Amygdala (tissue), 56 donors: ENCODE results near the gene DUSP7.
A peak's percentile ranks its signal among the peaks of the same experiment; 100 is the strongest.

ENCODE experiments used
- DNase-seq, 56 donors: peaks; one replicate each; lab custom pipeline; 2025; lab: John Stamatoyannopoulos, UW

Gene DUSP7, protein sequence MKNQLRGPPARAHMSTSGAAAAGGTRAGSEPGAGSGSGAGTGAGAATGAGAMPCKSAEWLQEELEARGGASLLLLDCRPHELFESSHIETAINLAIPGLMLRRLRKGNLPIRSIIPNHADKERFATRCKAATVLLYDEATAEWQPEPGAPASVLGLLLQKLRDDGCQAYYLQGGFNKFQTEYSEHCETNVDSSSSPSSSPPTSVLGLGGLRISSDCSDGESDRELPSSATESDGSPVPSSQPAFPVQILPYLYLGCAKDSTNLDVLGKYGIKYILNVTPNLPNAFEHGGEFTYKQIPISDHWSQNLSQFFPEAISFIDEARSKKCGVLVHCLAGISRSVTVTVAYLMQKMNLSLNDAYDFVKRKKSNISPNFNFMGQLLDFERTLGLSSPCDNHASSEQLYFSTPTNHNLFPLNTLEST

DNA sequence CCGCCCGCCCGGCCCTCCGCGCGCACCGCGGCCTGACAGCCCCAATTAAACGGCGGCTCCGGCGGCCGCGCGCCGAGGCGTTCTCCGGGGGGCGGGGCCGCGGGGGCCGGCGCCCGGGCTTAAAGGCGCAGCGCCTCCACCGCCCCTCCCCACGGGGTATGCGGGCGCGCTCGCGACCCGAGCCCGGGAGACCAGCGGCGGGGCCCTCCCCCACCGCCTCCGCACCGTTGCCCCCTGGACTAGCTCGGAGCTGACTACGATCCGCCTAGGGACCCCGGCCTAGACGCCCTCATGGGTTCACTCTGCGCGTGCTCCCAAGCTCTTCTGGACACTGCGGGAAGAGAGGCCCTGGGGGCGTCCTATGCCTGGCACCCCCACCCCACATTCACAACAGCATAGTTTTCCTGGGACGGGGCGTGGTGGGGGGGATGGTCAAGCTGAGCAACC lies at the start of gene DUSP7:
Gene DUSP7, minus strand, starts transcription at position 51 of the 447 bp plus-strand sequence. CDS start 205 bp downstream, outside the sequence.
- DNase-seq: peak in 38 of 56 donors; percentile 46 to 83 (median 68)

DNA sequence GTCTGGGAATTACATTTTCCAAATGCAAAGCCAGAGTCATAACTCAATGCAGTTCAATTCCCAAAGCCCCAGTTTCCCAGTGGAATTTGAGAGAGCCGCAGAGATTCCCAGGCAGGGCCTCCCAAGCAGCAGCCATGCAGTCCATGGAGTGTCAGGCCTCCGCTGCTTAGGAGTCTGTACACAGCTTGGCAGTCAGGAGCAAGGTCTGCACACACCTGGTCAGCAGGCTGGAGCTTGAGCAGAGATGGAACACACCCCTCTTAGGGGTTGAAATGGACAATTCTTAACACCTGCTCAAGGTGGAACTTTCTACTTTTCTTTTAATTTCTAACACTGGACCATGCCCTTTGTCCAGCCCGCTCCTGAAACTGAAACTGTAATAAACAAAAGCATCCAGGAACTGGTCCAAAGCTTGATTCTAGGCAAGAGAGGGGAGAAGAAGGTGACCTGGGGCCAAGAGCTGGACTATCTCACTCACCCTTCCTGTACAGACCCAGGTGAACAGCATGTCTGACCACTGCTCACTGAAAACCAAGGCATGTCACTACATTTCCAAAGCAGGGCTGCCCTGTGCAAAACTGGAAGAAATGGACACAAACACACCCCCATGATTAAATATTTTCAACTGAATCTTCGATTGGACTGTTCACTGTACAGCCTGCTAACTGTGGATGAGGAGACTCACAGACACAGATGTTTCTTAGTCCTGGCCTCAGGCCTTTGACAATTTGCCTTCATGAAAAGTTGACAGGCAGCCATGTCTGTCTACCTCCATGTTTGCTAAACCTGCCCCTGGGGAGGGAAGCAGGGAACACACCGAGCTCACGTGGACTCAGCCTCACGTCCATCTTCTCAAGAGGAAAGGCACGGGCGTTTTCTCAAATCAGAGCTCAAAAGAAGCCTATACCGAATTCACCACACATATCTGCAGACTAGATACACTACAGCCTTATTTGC lies 48.6 kb upstream of the DUSP7 start:
- no peak for DNase-seq

DNA sequence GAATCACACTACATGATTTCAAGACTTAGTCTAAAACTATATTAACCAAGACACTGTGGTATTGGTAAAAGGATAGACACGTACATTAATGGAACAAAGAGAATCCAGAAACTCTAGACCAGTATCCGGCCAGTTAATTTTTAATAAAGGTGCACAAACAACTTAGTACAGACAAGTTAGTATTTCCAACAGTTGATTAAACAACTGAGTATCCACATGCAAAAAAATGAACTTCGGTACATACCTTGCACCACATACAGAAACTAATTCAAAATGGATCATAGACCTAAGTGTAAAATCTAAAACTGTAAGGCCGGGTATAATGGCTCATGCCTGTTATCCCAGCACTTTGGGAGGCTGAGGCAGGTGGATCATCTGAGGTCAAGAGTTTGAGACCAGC lies 46.6 kb upstream of the DUSP7 start:
- no peak for DNase-seq

DNA sequence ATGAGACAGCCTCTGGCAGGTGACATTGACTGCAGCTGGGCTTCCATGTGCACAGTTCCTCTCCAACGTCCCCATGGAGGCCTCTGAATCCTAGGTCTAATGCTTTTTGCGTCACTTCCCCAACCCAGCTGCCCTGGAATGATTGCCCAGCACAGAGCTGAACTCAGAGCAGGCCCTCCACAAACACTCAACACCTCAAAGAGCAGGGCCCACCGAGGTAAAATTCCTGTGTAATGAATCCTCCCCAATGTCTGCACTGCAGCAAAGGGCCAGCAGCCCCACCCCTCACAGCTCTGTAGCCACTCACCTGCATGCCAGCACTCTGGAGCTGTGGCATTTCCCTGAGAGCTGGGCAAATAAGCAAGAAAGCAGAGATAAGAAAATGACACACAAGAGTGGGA lies 42.6 kb upstream of the DUSP7 start:
- DNase-seq: no peak

DNA sequence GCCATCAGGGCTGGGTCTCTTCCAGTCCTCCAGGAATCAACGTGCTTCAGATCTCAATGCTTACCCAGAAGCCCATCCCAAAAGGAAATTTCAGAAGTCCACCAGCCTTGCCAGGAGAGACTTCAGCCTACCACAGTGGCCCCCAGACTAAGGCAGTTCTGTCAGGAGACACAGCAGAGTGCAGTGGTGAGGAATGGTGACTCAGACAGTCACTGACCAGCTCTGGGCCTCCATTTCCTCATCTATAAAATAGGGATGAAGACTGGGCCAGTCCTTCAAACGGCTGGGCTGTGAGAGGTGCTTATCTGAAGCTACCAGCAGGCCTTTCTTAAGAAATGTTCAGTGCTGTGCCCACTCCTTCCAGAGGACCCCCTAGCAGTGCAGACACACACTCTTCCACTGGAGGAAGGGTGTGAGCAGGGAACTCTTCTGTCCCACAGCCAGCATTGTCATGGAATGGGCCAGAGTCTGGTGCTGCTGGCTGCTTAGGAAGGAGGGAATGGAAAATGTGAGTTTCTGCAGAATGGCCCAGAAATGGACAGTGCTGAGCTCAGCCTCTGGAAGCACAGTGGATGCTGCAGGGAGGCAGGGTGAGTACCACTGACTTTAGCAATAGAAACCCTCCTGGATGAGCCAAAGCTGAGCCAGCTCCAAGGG lies 41.6 kb upstream of the DUSP7 start:
- DNase-seq: no peak

DNA sequence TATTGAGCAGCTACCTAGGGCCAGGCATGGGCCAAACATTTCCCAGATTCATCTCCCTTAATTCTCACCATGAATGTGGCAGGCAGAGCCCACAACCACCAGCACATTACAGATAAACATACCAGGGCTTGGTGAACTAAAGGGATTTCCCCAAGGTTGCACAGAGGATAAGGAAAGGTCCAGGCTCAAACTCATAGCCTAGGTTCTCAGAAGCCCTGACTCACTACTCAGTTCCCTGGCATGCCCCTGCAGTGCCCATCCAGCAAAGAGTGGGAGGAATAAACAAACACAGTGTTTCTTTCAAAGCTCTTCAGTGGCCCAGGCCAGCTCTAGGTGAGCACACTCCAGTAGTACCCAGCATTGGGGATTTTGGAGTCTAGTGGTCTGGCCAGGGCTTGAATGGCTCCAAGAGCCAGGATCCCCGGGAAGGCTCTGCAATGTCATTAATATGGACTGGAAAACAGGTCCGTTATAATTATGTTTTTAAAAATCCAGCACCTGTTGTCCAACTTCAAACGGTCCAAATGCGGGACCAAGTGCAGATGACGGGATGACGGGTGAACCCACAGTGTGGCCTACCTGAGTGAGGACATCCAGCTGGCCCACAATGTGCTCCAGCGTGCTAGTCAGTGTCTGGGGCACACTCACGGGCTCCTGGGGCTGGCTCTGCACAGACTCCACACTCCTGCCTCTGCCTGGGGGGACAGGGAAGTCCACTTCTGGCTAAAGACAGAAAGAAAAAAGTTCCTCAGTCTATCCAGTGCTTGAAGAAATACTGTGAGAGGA lies 39.8 kb upstream of the DUSP7 start:
- no peak for DNase-seq

DNA sequence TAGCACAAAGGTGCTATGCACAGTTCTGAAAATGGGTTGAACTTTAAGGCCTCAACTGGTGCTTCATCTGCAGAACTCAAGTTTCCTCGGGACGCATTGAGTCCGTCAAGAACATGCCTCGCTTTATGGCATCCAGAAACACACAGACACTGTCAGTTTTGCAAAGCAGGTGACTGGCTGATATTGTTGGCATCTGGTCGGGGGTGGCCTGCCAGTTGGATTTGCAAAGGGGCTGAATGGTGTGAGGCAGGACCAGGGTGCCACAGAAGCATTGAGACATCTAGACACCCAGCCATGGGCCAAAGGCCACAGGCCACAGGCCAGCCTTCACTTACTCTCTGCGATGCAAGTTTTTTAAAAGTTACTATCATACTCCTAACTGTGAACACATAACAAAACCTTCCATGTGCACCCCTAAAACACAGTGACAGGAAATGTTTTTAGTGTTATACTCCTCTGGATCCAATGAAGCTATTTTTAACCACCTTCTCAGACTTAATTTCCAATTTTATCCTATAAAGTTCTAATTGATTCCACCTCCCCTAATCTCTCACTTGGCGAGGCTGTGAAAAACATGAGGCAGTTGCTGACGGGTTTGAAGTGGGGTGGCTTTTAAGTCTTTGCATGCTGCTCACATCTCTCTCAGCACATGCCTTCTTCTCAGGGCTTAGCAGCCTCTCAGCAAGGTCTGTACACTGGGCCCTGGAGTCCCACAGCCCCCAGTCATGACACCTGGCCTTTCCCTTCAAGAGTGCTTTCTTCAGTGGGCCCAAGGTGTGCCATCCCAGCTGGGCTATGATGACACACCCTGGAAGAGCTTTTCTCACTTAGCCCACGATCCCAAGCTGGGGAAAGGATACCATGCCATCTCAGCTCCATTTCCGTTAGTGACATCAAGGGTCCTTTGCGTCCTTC lies 38.5 kb upstream of the DUSP7 start:
- DNase-seq: no peak

DNA sequence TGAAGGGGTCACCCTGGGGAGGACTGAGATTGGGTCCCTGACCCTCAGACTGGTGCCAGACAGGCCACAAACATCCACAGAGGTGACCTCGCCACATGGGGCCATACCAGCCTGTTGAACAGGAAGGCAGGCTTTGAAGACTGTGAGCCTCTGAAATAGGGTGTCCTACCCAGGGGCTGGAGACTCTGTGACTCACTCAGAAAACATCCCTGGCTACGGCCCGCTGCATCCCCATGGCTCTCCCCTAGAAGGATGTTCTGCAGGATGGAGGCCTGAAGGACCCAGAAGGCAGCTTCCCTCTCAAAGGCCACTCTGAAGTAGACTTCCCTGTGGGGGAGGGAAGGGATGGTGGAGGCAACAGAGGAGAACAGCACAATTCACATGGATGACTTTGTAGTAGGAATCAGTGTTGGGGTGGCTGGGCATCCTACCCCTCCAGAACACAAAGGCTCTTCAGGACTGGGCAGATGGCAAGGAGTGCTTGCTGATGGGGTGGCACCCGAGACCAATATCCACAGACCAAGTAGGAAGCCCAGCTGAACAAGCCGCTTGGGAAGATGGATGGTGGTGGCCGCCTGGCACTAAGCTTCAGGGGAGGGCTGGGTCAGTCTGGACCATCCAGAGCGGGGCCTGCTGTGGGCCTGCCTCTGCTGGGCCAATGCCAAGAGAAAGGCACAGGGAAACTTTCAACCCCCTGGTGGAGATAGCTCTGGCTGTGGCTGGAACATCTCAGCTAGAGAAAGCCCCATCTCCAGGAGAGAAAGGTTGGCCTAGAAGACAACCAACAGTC lies 37.6 kb upstream of the DUSP7 start:
- DNase-seq: no peak

DNA sequence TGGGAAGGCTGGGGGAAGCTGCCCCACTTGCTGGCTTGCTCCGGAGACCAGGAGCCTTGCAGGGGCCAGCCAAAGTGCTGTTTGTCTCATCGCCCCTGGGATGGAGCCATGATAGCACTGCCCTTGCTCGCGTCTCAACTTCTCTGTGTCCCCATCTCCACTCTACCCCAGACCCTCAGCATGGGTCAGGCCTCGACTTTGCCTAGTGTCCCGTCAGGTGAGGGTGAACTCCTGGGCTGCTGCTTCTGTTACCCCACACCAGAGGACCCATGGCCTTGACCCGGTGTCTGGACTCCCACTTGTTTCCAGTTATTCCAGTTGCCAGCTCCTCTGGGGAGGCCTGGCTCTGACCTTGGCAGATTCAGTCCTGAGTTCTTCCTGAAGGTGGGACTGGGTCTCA lies 36.5 kb upstream of the DUSP7 start:
- DNase-seq: no peak

DNA sequence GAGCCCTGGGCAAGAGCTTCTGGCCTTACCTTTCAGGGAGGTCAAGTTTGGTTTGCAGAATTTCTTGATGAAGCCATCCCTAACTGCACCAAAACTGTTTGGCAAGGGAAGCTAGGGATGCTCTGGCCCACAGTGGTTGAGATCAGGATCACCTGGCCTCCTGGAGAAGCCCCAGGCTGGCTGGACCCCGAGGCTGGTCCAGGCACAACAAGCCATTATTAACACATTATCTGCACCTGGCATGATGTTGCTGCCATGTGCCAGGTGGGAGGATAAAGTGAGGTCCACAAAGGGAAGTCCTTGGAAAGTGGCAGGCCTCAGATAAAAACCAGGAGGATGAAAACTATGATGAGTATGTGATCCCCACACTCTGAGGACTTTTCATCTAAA lies 35.9 kb upstream of the DUSP7 start:
- DNase-seq: no peak

DNA sequence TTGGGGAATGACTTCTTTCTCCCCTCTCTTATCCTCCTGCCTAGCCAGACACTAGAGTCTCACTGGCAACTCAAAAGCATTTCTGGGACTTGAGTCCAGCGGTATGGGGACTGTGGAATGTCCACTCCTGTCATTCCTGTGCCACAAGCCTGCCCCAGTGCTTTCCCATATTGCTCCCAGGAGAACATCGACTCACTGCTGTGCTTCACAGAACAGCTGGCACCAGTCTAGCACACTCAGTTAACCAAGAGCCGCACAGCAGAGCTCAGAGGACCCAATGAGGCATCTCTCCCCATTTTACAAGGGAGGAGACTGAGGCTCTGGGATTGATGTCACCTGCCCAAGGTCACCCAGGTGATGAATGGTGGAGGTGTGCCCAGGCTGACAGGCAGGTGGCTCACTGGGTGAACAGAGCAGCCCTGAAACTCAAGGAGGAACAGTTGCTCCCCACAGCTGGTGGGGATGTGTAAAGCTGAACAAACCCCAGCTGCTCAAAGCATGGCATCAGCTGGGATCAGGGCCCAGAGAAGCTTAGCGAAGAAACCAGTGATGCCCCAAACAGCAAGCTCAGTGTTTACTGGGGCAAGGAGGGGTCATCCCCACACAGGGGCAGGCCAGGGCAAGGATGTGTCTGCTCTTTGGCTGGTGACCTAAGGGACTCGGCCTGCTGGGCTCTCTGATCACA lies 35.4 kb upstream of the DUSP7 start:
- peak in 26 of 56 donors; percentile 17 to 76 (median 44) for DNase-seq

DNA sequence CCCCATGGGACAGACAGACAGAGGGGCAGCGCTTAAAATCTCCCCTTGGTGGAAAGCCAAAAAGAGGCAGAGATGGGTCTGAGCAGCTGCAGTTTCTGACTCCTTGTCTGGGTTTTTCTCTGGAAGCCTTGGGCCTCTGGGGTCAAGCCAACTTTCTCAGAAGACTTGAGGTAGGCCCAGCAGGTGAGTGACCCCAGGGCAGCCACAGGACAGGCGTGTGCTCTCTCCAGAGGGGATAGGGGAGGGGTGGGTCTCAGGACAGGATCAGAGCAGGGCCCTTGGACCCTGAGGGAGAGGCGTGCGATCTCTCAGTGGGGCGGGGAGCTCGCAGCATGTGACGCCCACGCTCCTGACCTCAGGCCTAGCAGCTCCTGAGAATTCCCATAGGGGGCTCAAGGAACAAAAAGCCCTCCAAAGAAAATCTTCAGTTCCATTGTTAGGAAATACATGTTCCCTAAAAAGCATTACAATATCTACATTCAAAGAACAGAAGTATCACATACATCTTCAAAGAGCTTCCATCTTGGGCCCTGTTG lies 34.6 kb upstream of the DUSP7 start:
- DNase-seq: no peak

DNA sequence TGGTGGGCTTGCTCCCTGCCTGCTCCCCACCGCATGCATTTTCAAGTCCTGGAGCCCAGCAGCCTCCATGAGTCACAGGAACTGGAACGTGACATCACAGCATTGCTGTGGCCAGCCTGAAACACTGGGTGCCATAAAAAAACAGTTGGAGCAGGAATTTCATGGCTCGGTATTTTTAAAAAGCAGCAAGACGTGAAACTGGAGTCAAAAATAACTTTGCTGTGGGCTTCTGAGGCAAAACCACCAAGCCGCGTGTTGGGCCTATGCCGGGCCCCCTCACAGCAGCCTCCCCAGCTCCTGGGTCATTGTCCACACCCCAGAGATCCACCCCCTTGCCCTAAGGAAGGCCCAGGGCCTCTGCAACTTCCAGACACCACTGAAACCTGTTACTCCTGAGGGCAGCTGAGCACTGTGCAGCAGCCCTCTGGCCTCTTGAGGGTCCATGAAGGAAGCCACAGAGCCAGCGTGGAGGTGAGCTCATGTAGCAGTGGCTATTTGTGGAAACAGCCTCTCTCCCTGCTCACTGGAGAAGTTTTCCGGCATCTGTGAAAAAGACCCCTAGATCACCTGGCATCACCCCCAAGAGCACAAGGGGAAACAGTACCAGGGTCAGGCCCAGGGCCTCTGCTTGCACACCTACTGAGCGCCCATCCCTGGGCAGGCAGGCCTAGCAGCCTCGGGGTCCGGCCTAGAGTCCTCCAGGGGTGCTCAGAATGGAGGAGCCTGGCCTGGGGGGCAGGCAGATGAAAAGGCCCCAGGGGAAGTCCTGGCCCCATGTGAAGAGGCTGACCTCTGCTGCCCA lies 34.0 kb upstream of the DUSP7 start:
- DNase-seq: peak in 1 of 56 donors; percentile 18

DNA sequence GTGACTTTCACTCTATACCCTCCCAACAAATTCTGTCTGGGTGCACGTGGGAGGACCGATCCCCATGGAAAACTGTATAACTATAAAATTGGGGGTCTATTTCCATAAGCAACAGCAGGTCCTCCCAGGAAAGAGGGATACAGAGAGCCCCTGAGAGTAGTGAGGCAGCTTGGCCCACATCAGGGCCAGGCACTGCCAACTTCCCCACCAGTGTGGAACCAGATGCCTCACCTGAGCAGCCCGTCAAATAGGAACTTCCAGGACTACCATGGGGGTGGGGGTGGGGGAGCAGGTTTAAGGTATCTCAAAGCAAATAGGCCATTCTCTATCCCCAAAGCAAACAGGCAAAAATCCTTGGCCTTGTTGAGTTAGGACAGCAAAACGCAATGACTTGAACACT lies 33.3 kb upstream of the DUSP7 start:
- DNase-seq: no peak

DNA sequence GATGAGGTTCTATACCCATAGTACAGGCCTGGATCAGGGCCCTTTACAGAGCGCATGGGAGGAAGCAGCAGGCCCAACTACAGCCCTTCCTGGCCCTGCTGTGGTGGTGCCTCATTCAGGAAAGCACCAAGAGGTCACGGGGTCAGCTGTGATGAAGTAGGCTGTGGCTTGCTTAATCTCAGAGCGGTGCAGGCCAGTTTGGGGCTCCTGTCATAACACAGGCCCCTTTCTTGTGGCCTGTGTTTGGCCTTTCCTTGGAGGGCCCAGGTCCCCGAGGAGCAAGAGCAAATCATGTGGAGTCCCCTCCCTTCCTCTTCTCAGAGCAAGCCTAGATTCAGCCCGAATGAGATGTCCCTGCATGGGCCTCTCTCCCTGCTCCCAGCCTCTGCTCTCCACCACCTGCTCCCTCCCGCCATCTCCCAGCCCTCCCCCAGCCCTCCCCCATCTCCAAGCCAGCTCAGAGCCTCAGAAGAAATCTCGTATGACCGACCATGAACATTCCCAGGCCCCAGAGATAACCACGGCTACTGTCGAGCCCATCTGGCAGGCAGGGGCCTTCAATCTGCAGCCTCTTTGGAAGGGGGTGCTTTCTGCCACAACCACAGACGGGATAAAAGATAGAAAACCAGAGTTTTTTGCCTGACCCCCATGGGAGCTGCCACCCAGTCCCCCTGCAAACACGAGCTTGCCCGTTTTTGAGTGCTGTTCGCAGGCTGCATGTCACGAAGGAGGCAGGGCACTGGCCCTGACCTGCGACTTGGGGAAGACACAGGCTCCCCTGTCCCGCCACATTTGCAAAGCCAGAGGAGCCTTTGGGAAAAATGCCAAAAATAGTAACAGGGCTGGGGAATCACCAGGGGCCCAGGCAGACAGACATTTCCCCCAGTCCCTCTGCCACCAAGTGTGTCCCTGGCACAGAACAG lies 32.3 kb upstream of the DUSP7 start:
- DNase-seq: no peak
